Spleen (tissue), 7 donors: Measurements from ENCODE around the gene DPYSL4.

ENCODE experiments used
- POLR2A ChIP-seq, 3 donors: fragments of 450-650 bp; IDR thresholded peaks; one replicate each; pipeline ENCODE4 v1.5.1; 2017; ENCODE audit warnings: antibody characterized with exemption in 3 of 3, mild to moderate bottlenecking in 1 of 3
- POLR2AphosphoS5 ChIP-seq, 3 donors: sonication (generic); formaldehyde crosslinking; IDR thresholded peaks; one replicate each; pipeline ENCODE4 v1.5.1; 2017; ENCODE audit warnings: antibody characterized with exemption in 3 of 3
- TF ChIP-seq, protein P1 (sequence below), 11 experiments: fragments of 200-600 bp in 7 of 11; fragments of 450-650 bp in 4 of 11; sonication (generic) in 4 of 11; IDR thresholded peaks in 8 of 11; conservative IDR thresholded peaks in 3 of 11; 1 replicate in 7 of 11; 2 replicates in 4 of 11; pipeline versions ENCODE4 v1.4.0 to v1.8.0; 2016 to 2021; ENCODE audit warnings: antibody characterized with exemption in 11 of 11, inconsistent platforms in 4 of 11, mild to moderate bottlenecking in 1 of 11
- donor health status: DM: no; HTN: no; CAD: no; lungs with moderate emphysema.
- donor health status: DM: no; HTN: no; CAD: no.
- donor health status: DM: no; HTN: no; CAD: no.

DNA sequence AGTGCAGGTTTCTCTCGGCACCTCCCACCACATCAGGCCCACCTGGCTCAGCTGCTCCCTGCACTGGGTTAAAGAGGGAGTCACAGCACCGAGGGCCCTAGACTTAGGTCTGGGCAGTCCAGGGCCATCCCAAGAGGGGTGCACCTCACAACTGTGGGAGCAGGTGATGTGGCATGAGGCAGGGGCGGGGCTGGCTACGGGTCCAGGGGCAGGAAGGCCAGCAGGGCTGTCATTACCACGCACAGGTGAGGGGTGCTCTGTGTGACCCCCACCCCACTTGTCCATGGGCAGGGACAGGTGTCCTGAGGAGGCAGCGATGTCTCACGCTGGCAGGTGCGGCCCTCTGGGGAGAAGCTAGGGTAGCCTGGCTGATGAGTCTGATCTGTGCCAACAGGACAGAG is 40.5 kb upstream of the DPYSL4 start:
- TF ChIP-seq POLR2A (IDR thresholded peaks at IDR 0.05) (no peak), POLR2AphosphoS5 (IDR thresholded peaks at IDR 0.05) (no peak)
- TF ChIP-seq, protein P1, sequence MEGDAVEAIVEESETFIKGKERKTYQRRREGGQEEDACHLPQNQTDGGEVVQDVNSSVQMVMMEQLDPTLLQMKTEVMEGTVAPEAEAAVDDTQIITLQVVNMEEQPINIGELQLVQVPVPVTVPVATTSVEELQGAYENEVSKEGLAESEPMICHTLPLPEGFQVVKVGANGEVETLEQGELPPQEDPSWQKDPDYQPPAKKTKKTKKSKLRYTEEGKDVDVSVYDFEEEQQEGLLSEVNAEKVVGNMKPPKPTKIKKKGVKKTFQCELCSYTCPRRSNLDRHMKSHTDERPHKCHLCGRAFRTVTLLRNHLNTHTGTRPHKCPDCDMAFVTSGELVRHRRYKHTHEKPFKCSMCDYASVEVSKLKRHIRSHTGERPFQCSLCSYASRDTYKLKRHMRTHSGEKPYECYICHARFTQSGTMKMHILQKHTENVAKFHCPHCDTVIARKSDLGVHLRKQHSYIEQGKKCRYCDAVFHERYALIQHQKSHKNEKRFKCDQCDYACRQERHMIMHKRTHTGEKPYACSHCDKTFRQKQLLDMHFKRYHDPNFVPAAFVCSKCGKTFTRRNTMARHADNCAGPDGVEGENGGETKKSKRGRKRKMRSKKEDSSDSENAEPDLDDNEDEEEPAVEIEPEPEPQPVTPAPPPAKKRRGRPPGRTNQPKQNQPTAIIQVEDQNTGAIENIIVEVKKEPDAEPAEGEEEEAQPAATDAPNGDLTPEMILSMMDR (IDR thresholded peaks at IDR 0.05 in 8 of 11, conservative IDR thresholded peaks at IDR 0.05 in 3 of 11) = no peak
